ENCODE results near the gene TUFT1.

Gene TUFT1

DNA sequence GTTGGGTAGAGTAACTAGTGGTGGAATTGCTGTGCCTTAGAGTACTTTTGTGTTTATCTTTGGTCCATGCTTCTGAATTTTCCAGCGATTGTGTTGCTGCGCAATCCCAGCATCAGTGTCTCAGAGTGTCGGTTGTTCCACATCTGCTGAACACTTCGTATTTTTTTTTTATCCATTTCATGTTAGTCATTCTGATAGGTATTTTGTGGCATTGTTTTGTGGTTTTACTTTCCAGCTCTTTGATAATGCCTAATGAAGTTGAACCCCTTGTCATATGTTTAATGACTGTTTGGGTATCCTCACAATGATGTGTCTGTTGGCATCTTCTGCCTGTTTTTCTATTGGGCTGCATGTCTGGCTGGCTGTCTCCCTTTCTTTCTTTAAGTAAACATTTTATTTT lies 13.6 kb downstream of the TUFT1 start:
- no peak overlapping the region for H3K27ac ChIP-seq
- TF ChIP-seq, protein P1, sequence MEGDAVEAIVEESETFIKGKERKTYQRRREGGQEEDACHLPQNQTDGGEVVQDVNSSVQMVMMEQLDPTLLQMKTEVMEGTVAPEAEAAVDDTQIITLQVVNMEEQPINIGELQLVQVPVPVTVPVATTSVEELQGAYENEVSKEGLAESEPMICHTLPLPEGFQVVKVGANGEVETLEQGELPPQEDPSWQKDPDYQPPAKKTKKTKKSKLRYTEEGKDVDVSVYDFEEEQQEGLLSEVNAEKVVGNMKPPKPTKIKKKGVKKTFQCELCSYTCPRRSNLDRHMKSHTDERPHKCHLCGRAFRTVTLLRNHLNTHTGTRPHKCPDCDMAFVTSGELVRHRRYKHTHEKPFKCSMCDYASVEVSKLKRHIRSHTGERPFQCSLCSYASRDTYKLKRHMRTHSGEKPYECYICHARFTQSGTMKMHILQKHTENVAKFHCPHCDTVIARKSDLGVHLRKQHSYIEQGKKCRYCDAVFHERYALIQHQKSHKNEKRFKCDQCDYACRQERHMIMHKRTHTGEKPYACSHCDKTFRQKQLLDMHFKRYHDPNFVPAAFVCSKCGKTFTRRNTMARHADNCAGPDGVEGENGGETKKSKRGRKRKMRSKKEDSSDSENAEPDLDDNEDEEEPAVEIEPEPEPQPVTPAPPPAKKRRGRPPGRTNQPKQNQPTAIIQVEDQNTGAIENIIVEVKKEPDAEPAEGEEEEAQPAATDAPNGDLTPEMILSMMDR (conservative IDR thresholded peaks at IDR 0.05), result no peak

DNA sequence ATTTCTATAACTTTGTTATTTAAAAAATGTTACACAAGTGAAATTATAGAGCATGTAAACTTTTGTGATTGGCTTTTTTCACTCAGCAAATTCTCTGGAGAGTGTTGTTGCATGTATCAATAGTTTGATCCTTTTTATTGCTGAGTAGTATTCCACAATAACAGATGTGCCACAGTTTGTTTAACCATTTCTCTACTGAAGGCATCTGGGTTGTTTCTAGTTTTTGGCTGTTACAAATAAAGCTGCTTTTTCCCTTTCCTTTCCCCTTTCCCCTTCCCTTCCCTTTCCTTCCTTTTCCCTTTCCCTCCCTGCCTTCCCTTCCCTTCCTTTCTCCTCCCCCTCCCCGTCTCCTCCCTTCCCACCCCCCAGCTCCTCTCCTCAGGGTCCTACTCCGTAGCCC lies 15.9 kb downstream of the TUFT1 start:
- TF ChIP-seq, protein P1 (conservative IDR thresholded peaks at IDR 0.05), result no peak
- H3K27ac ChIP-seq, result no peak overlapping the region

DNA sequence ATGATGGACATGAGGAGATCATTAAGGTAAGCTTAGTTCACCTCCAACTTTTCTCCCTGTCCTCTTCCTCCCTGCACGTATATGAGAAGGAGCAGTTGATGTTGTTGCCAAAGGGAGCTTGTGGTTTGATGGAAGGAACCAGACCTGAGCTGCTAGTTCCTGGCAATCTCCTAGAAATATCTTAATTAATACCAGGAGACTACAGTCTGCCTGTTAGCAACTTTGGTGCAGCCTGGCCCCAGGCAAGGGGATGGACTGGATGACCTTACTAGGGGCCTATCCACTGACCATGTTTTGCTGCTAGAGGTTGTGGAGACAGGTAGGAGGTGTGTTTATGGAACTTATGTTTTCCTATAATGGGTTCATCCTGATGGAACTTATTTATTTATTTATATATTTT lies 22.6 kb downstream of the TUFT1 start:
- TF ChIP-seq, protein P1 (conservative IDR thresholded peaks at IDR 0.05), result no peak
- no peak overlapping the region for H3K27ac ChIP-seq

DNA sequence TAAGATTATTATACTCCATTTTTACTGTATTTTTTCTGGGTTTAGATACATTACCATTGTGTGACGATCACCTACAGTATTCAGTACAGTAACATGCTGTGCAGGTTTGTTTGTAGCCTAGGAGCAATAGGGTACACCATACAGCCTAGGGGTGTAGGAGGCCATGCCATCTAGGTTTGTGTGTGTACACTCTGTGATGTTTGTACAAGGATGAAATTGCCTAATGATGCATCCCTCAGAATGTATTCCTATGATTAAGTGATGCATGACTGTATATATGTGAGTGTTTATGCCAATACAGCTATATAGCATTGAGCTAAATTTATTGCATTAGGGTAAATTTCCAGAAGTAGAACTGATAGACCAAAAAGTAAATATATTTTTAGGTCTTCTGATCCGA lies 23.3 kb downstream of the TUFT1 start:
- H3K27ac ChIP-seq, result no peak overlapping the region
- TF ChIP-seq, protein P1 (conservative IDR thresholded peaks at IDR 0.05), result no peak

DNA sequence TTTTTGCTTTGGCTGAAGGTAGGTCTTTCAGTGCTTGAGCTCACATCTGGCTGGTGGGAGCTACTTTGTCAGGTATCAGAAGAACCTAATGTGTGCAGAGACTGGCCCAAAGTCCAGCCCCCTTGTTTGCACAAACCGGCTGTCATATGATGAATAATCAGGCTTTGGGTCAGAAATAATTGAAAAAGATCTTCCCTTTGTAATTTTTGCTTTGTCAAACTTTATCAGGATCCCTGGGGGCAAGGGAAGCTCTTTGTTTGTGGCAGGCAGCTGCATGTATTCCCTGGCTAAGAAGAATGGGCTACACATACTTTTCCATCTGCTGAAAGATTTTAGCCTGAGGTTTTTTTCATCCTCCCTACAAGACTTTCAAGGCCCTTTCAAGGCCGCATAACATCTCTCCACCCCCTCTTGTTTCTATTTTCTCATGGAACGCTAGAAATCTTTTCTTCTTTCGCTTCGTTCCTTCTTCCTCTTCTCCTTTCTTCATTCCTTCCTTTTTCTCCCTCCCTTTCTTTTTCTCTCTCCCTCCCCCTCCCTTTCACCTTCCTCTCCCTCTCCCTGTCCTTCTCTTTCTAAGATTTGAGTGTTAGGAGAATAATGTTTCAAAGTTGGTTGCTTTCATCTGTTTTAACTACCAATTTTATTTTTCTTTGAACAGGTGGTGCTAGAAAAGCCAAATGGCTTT lies 25.5 kb downstream of the TUFT1 start:
- TF ChIP-seq, protein P1 (conservative IDR thresholded peaks at IDR 0.05), result no peak
- H3K27ac ChIP-seq, result no peak overlapping the region

DNA sequence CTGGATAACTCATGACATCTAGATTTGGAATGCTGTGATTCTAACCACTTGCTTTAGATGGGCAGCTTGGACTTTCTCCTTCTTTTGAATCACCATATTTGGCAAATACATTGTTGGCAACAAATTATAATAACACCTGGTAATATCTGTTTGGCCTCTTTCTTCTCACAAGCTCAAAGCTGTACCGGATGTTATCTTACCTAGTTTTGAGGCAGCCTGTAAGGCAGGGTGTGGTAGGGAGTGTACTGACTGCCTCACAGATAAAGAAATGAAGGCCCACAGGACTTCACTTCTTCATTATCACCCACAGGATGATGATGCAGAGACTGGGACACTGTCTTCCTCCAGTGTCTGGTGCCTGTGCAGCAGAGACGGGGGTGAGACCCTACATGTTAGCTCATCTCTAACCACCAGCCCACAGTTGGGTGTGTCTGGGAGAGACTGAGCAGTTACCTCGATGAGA lies 28.5 kb downstream of the TUFT1 start:
- TF ChIP-seq, protein P1 (conservative IDR thresholded peaks at IDR 0.05), result no peak
- H3K27ac ChIP-seq, result peak overlapping the region; percentile 42; the same call in 1 of the 2 replicates

DNA sequence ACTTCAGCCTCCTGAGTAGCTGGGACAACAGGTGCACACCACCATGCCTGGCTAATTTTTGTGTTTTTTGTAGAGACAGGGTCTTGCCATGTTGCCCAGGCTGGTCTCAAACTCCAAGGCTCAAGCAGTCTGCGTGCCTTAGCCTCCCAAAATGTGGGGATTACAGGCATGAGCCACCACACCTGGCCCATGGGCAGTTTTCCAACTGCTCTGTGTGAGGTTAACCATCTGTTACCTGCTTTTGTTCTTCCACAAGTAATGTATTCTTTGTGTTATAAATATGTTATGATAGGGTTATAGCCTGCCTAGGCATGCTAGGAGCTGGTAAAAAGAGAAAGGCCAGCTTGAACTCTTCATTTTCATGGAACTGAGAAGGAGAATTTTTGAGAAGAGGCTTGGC lies 30.7 kb downstream of the TUFT1 start:
- TF ChIP-seq, protein P1 (conservative IDR thresholded peaks at IDR 0.05), result no peak
- H3K27ac ChIP-seq, result peak overlapping the region; percentile 42; the same call in 1 of the 2 replicates
